GM23338 (cell line): ENCODE results near the gene GPR39.

Experiments
- CTCF ChIP-seq, 2 experiments: fragments of 200-600 bp in 1 of 2; sonication (generic) in 1 of 2; conservative IDR thresholded peaks; 2 replicates each; pipeline versions ENCODE4 v1.5.1 to v1.6.1; 2016 to 2017; ENCODE audit warnings: antibody characterized with exemption in 2 of 2, low read depth in 2 of 2, mild to moderate bottlenecking in 2 of 2, moderate library complexity in 1 of 2
- ETS1 ChIP-seq: IDR thresholded peaks from 2 replicates; pipeline ENCODE4 v1.6.1; 2016; ENCODE audit warnings: antibody characterized with exemption
- EZH2 ChIP-seq: fragments of 200-600 bp; sonication (generic); IDR thresholded peaks from one replicate; pipeline ENCODE4 v1.8.0; 2017; ENCODE audit warnings: antibody characterized with exemption, mild to moderate bottlenecking, low read depth; ENCODE audit not compliant: unreplicated experiment
- JUNB ChIP-seq: IDR thresholded peaks from one replicate; pipeline ENCODE4 v1.6.1; 2016; ENCODE audit warnings: antibody characterized with exemption; ENCODE audit not compliant: unreplicated experiment
- POLR2AphosphoS5 ChIP-seq: IDR thresholded peaks from 2 replicates; pipeline ENCODE4 v1.6.1; 2016; ENCODE audit warnings: antibody characterized with exemption, low read depth
- STAT1 ChIP-seq: IDR thresholded peaks from one replicate; pipeline ENCODE4 v1.6.1; 2016; ENCODE audit warnings: antibody characterized with exemption; ENCODE audit not compliant: unreplicated experiment

GRCh38 chr2:132449868-132450267 lies 33.3 kb downstream of the GPR39 start:
- no peak for TF ChIP-seq CTCF (conservative IDR thresholded peaks at IDR 0.05; ENCODE audit: low read depth in 2 of 2)
- TF ChIP-seq EZH2, result no peak
- TF ChIP-seq ETS1, result no peak
- no peak for TF ChIP-seq STAT1
- no peak for TF ChIP-seq POLR2AphosphoS5
- TF ChIP-seq JUNB, result no peak
